A549 (cell line): ENCODE measurements around the gene TPBG. TPM values are rescaled to one million over a fixed set of nuclear protein-coding genes. Genes with fewer than 3 reads are reported as not detected.

Experiments
- EP300 ChIP-seq, 2 experiments: fragments of >200 bp; sonication (Bioruptor Twin); formaldehyde crosslinking; IDR thresholded peaks; 2 replicates in 1 of 2; 3 replicates in 1 of 2; pipeline ENCODE4 v1.6.1; 2016 to 2017
- HOXA7 ChIP-seq: fragments of 250-450 bp; sonication (Bioruptor Pico); IDR thresholded peaks from 2 replicates; pipeline ENCODE4 v1.5.0; 2020; ENCODE audit warnings: mild to moderate bottlenecking, moderate library complexity
- HOXB13 ChIP-seq: fragments of 250-450 bp; sonication (Bioruptor Pico); IDR thresholded peaks from 2 replicates; pipeline ENCODE4 v1.5.0; 2020; ENCODE audit warnings: low read depth, mild to moderate bottlenecking, moderate library complexity
- REST ChIP-seq: fragments of 200-600 bp; sonication (generic); IDR thresholded peaks from 2 replicates; pipeline ENCODE4 v1.6.1; 2016; ENCODE audit warnings: antibody characterized with exemption, mild to moderate bottlenecking, moderate library complexity
- TP53 ChIP-seq: fragments of 250-450 bp; sonication (Bioruptor Pico); IDR thresholded peaks from 2 replicates; pipeline ENCODE4 v1.5.0; 2021; ENCODE audit warnings: mild to moderate bottlenecking, moderate library complexity
- ZSCAN20 ChIP-seq: fragments of 250-450 bp; sonication (Bioruptor Pico); IDR thresholded peaks from 2 replicates; pipeline ENCODE4 v1.8.0; 2022; ENCODE audit warnings: mild to moderate bottlenecking, moderate library complexity
- polyA plus RNA-seq, 4 experiments: library from polyadenylated mRNA; depleted of rRNA in 3 of 4; stranded (reverse); fragments of >200 nt; fragmentation: RNase III in 1 of 4; extraction: RNeasy Plus Mini Kit Qiagen cat#74134 plus additional on column Dnase treatment in 1 of 4; gene quantifications; 2 replicates in 3 of 4; 3 replicates in 1 of 4; pipeline ENCODE4 v1.2.3, GENCODE V29; 2011 to 2017

TPBG gene
- polyA plus RNA-seq, 2 of the 4 experiments (the other 2 are of a cell fraction): 33.2 to 47.1 TPM

- no peak for TF ChIP-seq REST
- no peak for TF ChIP-seq HOXB13 (CRISPR knock-in tag)
- TF ChIP-seq HOXA7 (CRISPR knock-in tag): no peak
- no peak for TF ChIP-seq TP53 (CRISPR knock-in tag)
- TF ChIP-seq EP300 (IDR thresholded peaks at IDR 0.05): no peak
- no peak for TF ChIP-seq ZSCAN20 (CRISPR knock-in tag)
Measured at GRCh38 chr6:82416346-82416745, 52.7 kb downstream of the TPBG start (continued).

Other genes with a start within 250 kb of the TPBG start
- gene IBTK, start 116.1 kb upstream of the TPBG start, polyA plus RNA-seq (2011; rRNA removed): 64.0 and 87.3 TPM in 2 replicates
- gene IBTK, start 116.1 kb upstream of the TPBG start, polyA plus RNA-seq (2017; fragmentation: RNase III; extraction: RNeasy Plus Mini Kit Qiagen cat#74134 plus additional on column Dnase treatment): 32.3 to 34.2 TPM (median 32.5 TPM) in 3 replicates